Fibroblast of the aortic adventitia (primary cell): ENCODE data around the gene ASNSD1. TPM values are rescaled to one million over a fixed set of nuclear protein-coding genes. Genes with fewer than 3 reads are reported as not detected.
"Not testable (repeated sequence)": the region's sequence is repeated elsewhere in the genome, so short reads cannot be mapped to it uniquely, and the experiment has no call there.

Source experiments
- DNase-seq: peaks from one replicate; pipeline ENCODE4 v3.0.0-alpha.2; 2010; ENCODE audit warnings: low read depth
- H3K4me3 ChIP-seq: 2 replicates; pipeline ENCODE4 v1.5.1; 2011; ENCODE audit warnings: low read depth, mild to moderate bottlenecking, control low read depth, low read length, moderate library complexity
- CTCF ChIP-seq: IDR thresholded peaks from 2 replicates; pipeline ENCODE4 v1.5.1; 2011; ENCODE audit warnings: mild to moderate bottlenecking, low read length, control low read depth, inconsistent platforms; ENCODE audit not compliant: insufficient read depth
- total RNA-seq: library from RNA; depleted of rRNA; stranded (reverse); fragments of >200 nt; gene quantifications from 2 replicates; pipeline ENCODE4 v1.2.3, GENCODE V29; 2012; ENCODE audit warnings: low replicate concordance

Gene ASNSD1
- total RNA-seq, 1 donor: 95.7 TPM

GRCh38 chr2:189709501-189710221 is 48.4 kb downstream of the ASNSD1 start:
- DNase-seq: no peak
- no peak for TF ChIP-seq CTCF
- no peak overlapping the region for H3K4me3 ChIP-seq

- H3K4me3 ChIP-seq: not testable (repeated sequence)
These were observed 56.3 kb downstream of the ASNSD1 start for GRCh38 chr2:189717593-189717992.

DNA sequence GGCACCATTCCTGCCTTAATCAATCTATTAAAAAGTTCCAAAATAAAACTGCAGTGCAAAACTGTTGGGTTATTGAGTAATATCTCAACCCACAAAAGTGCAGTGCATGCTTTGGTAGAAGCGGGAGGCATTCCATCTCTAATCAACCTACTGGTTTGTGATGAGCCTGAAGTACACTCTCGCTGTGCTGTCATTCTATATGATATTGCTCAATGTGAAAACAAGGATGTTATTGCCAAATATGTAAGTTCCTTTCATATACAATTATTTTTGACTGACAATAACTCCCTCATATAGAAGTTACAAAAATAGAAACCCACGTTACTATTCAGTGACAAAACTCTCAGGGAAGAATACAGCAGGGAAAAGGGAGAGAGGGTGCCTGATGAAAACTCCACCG is 58.3 kb downstream of the ASNSD1 start:
- DNase-seq: no peak
- no peak for TF ChIP-seq CTCF
- no peak overlapping the region for H3K4me3 ChIP-seq

More at GRCh38 chr2:189717593-189717992, 56.3 kb downstream of the ASNSD1 start:
- not testable (repeated sequence) for DNase-seq

Other genes starting within 250 kb of the ASNSD1 start
- gene WDR75, start 220.0 kb upstream of the ASNSD1 start, total RNA-seq: 28.7 and 55.7 TPM in 2 replicates
- gene SLC40A1, start 80.7 kb upstream of the ASNSD1 start, total RNA-seq: 19.7 and 306 TPM in 2 replicates
- 14.9 and 22.2 TPM in 2 replicates for gene ANKAR, start 13.2 kb downstream of the ASNSD1 start, total RNA-seq
- 3.3 and 14.3 TPM in 2 replicates for gene OSGEPL1, start 101.3 kb downstream of the ASNSD1 start, total RNA-seq
- gene ORMDL1, start 122.9 kb downstream of the ASNSD1 start, total RNA-seq: 11.4 and 56.9 TPM in 2 replicates
- 27.0 and 34.2 TPM in 2 replicates for gene PMS1, start 123.0 kb downstream of the ASNSD1 start, total RNA-seq